ENCODE measurements around the gene APCDD1.

GRCh38 chr18:10422731-10423130 lies 31.7 kb upstream of the APCDD1 start:
- TF ChIP-seq CTCF (IDR thresholded peaks at IDR 0.05; ENCODE audit: low read depth, low read length) (no peak), EZH2phosphoT487 (IDR thresholded peaks at IDR 0.05; ENCODE audit: low read depth) (no peak)
